ENCODE data around the gene ALDOC.
"Not testable (repeated sequence)": the region's sequence is repeated elsewhere in the genome, so short reads cannot be mapped to it uniquely, and the experiment has no call there.

The ALDOC gene

GRCh38 chr17:28599311-28600184 lies 22.9 kb upstream of the ALDOC start:
- TF ChIP-seq POLR2A (IDR thresholded peaks at IDR 0.05; ENCODE audit: low read length) (peak; percentile 90), GATA1 (IDR thresholded peaks at IDR 0.05; ENCODE audit: low read depth, low read length) (no peak)
- DNase-seq: peak; percentile 86 to 91

GRCh38 chr17:28598799-28599310 lies 22.2 kb upstream of the ALDOC start, which contains the start of gene SPAG5:
TSS of gene SPAG5 (minus strand) at chr17:28599025. CDS start at chr17:28598946, 79 bp downstream.
- TF ChIP-seq POLR2A (IDR thresholded peaks at IDR 0.05; ENCODE audit: low read length) (peak; percentile 99), GATA1 (IDR thresholded peaks at IDR 0.05; ENCODE audit: low read depth, low read length) (no peak)
- peak; percentile 97 to 98 for DNase-seq

GRCh38 chr17:28598389-28598788 lies 21.7 kb upstream of the ALDOC start:
- DNase-seq: no peak
- TF ChIP-seq POLR2A (IDR thresholded peaks at IDR 0.05; ENCODE audit: low read length): no peak
- no peak for TF ChIP-seq GATA1 (IDR thresholded peaks at IDR 0.05; ENCODE audit: low read depth, low read length)

- no peak for TF ChIP-seq GATA1 (IDR thresholded peaks at IDR 0.05; ENCODE audit: low read depth, low read length)
- TF ChIP-seq POLR2A (IDR thresholded peaks at IDR 0.05; ENCODE audit: low read length): no peak
- DNase-seq: no peak
These were observed 21.1 kb upstream of the ALDOC start for GRCh38 chr17:28597606-28598383.

GRCh38 chr17:28592260-28592659 lies 15.6 kb upstream of the ALDOC start:
- no peak for TF ChIP-seq GATA1 (IDR thresholded peaks at IDR 0.05; ENCODE audit: low read depth, low read length)
- TF ChIP-seq POLR2A (IDR thresholded peaks at IDR 0.05; ENCODE audit: low read length): no peak
- DNase-seq: no peak

- TF ChIP-seq POLR2A (IDR thresholded peaks at IDR 0.05; ENCODE audit: low read length) (no peak), GATA1 (IDR thresholded peaks at IDR 0.05; ENCODE audit: low read depth, low read length) (no peak)
- DNase-seq: no peak
These were observed 9.2 kb upstream of the ALDOC start for GRCh38 chr17:28585851-28586250.

GRCh38 chr17:28584434-28584833 lies 7.7 kb upstream of the ALDOC start:
- TF ChIP-seq POLR2A (IDR thresholded peaks at IDR 0.05; ENCODE audit: low read length): no peak
- DNase-seq: no peak

- DNase-seq: no peak
- TF ChIP-seq GATA1 (IDR thresholded peaks at IDR 0.05; ENCODE audit: low read depth, low read length): no peak
- no peak for TF ChIP-seq POLR2A (IDR thresholded peaks at IDR 0.05; ENCODE audit: low read length)
These were observed 5.8 kb upstream of the ALDOC start for GRCh38 chr17:28582513-28582912.

- no peak for DNase-seq
- TF ChIP-seq POLR2A (IDR thresholded peaks at IDR 0.05; ENCODE audit: low read length) (no peak), GATA1 (IDR thresholded peaks at IDR 0.05; ENCODE audit: low read depth, low read length) (no peak)
These were observed 4.3 kb upstream of the ALDOC start for GRCh38 chr17:28580959-28581358.

- DNase-seq: no peak
- no peak for TF ChIP-seq POLR2A (IDR thresholded peaks at IDR 0.05; ENCODE audit: low read length)
- TF ChIP-seq GATA1 (IDR thresholded peaks at IDR 0.05; ENCODE audit: low read depth, low read length): no peak
These were observed 2.8 kb upstream of the ALDOC start for GRCh38 chr17:28579526-28579925.

GRCh38 chr17:28578246-28579195 lies 1.8 kb upstream of the ALDOC start:
- TF ChIP-seq POLR2A (IDR thresholded peaks at IDR 0.05; ENCODE audit: low read length) (no peak), GATA1 (IDR thresholded peaks at IDR 0.05; ENCODE audit: low read depth, low read length) (no peak)

GRCh38 chr17:28577466-28577824 lies 750 bp upstream of the ALDOC start:
- TF ChIP-seq GATA1 (IDR thresholded peaks at IDR 0.05; ENCODE audit: low read depth, low read length) (no peak), POLR2A (IDR thresholded peaks at IDR 0.05; ENCODE audit: low read length) (no peak)

More at GRCh38 chr17:28578246-28579195, 1.8 kb upstream of the ALDOC start:
- no peak for DNase-seq

GRCh38 chr17:28576016-28576415 lies 679 bp downstream of the ALDOC start:
- not testable (repeated sequence) for DNase-seq

More at GRCh38 chr17:28577466-28577824, 750 bp upstream of the ALDOC start:
- peak in 1 of 2 experiments; percentile 43 for DNase-seq

Measured in erythroblast (primary cell).